HG02852 (cell line): Measurements from ENCODE around the gene PDCD6IP.
A peak's percentile ranks its signal among the peaks of the same experiment; 100 is the strongest.

Experiments
- ATAC-seq: cut with Tn5 transposase; IDR thresholded peaks from one replicate; pipeline ENCODE4 v1.9.1; 2021; ENCODE audit warnings: mild to moderate bottlenecking, moderate library complexity; ENCODE audit not compliant: unreplicated experiment

Gene PDCD6IP

GRCh38 chr3:33886015-33886414, 87.6 kb downstream of the PDCD6IP start:
- ATAC-seq, result no peak

- no peak for ATAC-seq
These were observed 89.0 kb downstream of the PDCD6IP start for GRCh38 chr3:33887478-33887877.

- ATAC-seq, result no peak
These were observed 91.1 kb downstream of the PDCD6IP start for GRCh38 chr3:33889394-33890039.

- no peak for ATAC-seq
These were observed 94.2 kb downstream of the PDCD6IP start for GRCh38 chr3:33892655-33893054.

GRCh38 chr3:33895658-33896057, 97.2 kb downstream of the PDCD6IP start:
- no peak for ATAC-seq

- ATAC-seq, result no peak
These were observed 98.9 kb downstream of the PDCD6IP start for GRCh38 chr3:33897306-33897705.

- ATAC-seq, result no peak
These were observed 100.5 kb downstream of the PDCD6IP start for GRCh38 chr3:33898901-33899300.

GRCh38 chr3:33900440-33900808, 102.0 kb downstream of the PDCD6IP start:
- no peak for ATAC-seq

- ATAC-seq, result no peak
These were observed 102.5 kb downstream of the PDCD6IP start for GRCh38 chr3:33900809-33901505.

- ATAC-seq, result no peak
These were observed 103.6 kb downstream of the PDCD6IP start for GRCh38 chr3:33901862-33902563.

GRCh38 chr3:33904730-33905129, 106.3 kb downstream of the PDCD6IP start:
- no peak for ATAC-seq

GRCh38 chr3:33908250-33908851, 109.9 kb downstream of the PDCD6IP start:
- ATAC-seq, result no peak

- ATAC-seq, result no peak
These were observed 111.1 kb downstream of the PDCD6IP start for GRCh38 chr3:33909547-33909946.

GRCh38 chr3:33910031-33910430, 111.6 kb downstream of the PDCD6IP start:
- ATAC-seq, result no peak

GRCh38 chr3:33911525-33912322, 113.3 kb downstream of the PDCD6IP start:
- ATAC-seq, result no peak

- no peak for ATAC-seq
These were observed 115.8 kb downstream of the PDCD6IP start for GRCh38 chr3:33914212-33914611.

- no peak for ATAC-seq
These were observed 116.4 kb downstream of the PDCD6IP start for GRCh38 chr3:33914731-33915379.

- peak; percentile 50 for ATAC-seq
These were observed 117.5 kb downstream of the PDCD6IP start for GRCh38 chr3:33915796-33916546.

GRCh38 chr3:33918126-33918756, 119.8 kb downstream of the PDCD6IP start:
- no peak for ATAC-seq
